Spleen (tissue), 7 donors: ENCODE results near the gene TIPARP.

Experiments used
- POLR2A ChIP-seq, 3 donors: fragments of 450-650 bp; IDR thresholded peaks; one replicate each; pipeline ENCODE4 v1.5.1; 2017; ENCODE audit warnings: antibody characterized with exemption in 3 of 3, mild to moderate bottlenecking in 1 of 3
- POLR2AphosphoS5 ChIP-seq, 3 donors: sonication (generic); formaldehyde crosslinking; IDR thresholded peaks; one replicate each; pipeline ENCODE4 v1.5.1; 2017; ENCODE audit warnings: antibody characterized with exemption in 3 of 3
- TF ChIP-seq, protein P1 (sequence below), 11 experiments: fragments of 200-600 bp in 7 of 11; fragments of 450-650 bp in 4 of 11; sonication (generic) in 4 of 11; IDR thresholded peaks in 8 of 11; conservative IDR thresholded peaks in 3 of 11; 1 replicate in 7 of 11; 2 replicates in 4 of 11; pipeline versions ENCODE4 v1.4.0 to v1.8.0; 2016 to 2021; ENCODE audit warnings: antibody characterized with exemption in 11 of 11, inconsistent platforms in 4 of 11, mild to moderate bottlenecking in 1 of 11
- donor health status: DM: no; HTN: no; CAD: no; lungs with moderate emphysema.
- donor health status: DM: no; HTN: no; CAD: no.
- donor health status: DM: no; HTN: no; CAD: no.

DNA sequence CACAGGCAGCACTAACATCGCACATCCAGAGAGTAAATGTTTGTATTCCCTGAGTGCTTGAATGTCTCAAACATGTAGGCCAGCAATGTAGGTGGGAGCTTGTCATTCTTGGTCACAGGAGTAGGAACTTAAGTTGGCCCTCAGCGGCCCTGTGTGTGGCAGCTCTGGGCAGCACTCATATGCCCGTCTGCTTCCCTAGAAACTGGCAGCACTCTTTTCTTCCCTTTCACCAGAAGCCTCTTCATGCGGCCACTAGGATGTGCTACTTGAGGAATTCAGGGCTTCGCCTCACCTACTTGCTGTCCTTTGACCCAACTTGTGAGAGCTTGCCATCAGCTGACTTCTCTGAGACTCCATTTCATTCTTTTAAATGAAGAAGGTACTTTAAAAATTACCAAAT lies 69.5 kb downstream of the TIPARP start:
- TF ChIP-seq, protein P1, sequence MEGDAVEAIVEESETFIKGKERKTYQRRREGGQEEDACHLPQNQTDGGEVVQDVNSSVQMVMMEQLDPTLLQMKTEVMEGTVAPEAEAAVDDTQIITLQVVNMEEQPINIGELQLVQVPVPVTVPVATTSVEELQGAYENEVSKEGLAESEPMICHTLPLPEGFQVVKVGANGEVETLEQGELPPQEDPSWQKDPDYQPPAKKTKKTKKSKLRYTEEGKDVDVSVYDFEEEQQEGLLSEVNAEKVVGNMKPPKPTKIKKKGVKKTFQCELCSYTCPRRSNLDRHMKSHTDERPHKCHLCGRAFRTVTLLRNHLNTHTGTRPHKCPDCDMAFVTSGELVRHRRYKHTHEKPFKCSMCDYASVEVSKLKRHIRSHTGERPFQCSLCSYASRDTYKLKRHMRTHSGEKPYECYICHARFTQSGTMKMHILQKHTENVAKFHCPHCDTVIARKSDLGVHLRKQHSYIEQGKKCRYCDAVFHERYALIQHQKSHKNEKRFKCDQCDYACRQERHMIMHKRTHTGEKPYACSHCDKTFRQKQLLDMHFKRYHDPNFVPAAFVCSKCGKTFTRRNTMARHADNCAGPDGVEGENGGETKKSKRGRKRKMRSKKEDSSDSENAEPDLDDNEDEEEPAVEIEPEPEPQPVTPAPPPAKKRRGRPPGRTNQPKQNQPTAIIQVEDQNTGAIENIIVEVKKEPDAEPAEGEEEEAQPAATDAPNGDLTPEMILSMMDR (IDR thresholded peaks at IDR 0.05 in 8 of 11, conservative IDR thresholded peaks at IDR 0.05 in 3 of 11): no peak
- no peak for TF ChIP-seq POLR2A (IDR thresholded peaks at IDR 0.05)
- no peak for TF ChIP-seq POLR2AphosphoS5 (IDR thresholded peaks at IDR 0.05)
